HG03342 (cell line): ENCODE measurements around the gene SYNGAP1.
"Not testable (repeated sequence)": the region's sequence is repeated elsewhere in the genome, so short reads cannot be mapped to it uniquely, and the experiment has no call there.

Experiments used
- ATAC-seq: cut with Tn5 transposase; IDR thresholded peaks from one replicate; pipeline ENCODE4 v1.9.1; 2021; ENCODE audit warnings: mild to moderate bottlenecking, moderate library complexity; ENCODE audit not compliant: unreplicated experiment

SYNGAP1 gene

DNA sequence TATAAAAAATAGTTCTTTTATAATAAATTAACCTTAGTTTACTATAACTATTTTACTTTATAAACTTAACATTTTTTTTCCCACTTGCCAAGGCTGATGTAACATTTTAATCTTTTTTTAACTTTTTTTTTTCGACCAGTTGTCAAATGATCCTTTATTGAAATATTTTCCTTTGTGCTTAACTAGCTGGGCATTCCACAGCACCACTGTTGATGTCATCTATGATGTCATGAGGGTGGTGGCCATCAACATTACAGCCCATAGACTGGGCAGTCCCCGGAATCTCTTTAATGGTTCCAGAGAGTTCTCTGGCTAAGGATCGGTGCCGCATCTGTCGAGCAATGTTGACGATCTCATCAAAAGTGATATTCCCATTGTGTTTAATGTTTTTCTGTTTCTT is 20.0 kb upstream of the SYNGAP1 start:
- ATAC-seq = not testable (repeated sequence)

DNA sequence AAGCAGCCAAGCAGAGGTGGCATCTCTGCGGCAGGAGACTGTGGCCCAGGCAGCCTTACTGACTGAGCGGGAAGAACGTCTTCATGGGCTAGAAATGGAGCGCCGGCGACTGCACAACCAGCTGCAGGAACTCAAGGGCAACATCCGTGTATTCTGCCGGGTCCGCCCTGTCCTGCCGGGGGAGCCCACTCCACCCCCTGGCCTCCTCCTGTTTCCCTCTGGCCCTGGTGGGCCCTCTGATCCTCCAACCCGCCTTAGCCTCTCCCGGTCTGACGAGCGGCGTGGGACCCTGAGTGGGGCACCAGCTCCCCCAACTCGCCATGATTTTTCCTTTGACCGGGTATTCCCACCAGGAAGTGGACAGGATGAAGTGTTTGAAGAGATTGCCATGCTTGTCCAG is 15.0 kb upstream of the SYNGAP1 start:
- ATAC-seq = no peak

DNA sequence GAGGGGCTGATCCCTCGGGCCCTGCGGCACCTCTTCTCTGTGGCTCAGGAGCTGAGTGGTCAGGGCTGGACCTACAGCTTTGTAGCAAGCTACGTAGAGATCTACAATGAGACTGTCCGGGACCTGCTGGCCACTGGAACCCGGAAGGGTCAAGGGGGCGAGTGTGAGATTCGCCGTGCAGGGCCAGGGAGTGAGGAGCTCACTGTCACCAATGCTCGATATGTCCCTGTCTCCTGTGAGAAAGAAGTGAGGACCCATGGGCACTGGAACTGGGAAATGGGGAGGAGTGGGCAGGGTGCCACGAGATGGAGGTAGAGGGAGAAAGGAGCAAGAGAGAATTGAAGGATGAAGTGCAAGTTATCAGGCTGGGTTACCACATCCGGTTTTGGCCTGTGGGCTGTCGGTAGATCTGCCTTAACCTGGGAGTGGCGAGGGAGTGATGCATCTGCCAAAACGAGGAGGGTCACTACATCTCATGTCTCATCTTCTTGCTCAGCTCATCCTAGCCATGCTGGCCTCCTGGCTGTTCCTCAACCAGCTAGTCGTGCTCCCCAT is 14.4 kb upstream of the SYNGAP1 start:
- ATAC-seq = no peak

GRCh38 chr6:33406126-33406525 is 13.7 kb upstream of the SYNGAP1 start:
- no peak for ATAC-seq

DNA sequence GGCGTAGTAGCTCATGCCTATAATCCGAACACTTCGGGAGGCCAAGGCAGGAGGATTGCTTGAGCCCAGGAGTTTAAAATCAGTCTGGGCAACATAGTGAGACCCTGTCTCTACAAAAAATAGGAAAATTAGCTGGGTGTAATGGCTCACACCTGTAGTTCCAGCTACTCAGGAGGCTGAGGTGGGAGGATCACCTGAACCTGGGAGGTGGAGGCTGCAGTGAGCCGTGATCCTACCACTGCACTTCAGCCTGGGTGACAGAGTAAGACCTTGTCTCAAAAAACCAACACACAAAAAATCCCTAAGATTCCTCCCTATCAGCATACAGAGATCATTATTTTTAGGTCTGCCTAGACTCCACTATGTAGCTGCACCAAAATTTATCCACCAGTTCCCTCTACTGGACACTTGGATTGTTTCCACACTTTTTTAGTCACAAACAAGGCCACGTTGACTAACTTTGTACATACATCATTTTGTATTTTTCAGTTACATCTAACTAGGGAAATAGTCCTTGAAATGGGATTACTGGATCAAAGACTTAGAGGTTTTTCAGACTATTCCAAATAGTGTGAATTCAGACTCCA is 12.6 kb upstream of the SYNGAP1 start:
- ATAC-seq = no peak

DNA sequence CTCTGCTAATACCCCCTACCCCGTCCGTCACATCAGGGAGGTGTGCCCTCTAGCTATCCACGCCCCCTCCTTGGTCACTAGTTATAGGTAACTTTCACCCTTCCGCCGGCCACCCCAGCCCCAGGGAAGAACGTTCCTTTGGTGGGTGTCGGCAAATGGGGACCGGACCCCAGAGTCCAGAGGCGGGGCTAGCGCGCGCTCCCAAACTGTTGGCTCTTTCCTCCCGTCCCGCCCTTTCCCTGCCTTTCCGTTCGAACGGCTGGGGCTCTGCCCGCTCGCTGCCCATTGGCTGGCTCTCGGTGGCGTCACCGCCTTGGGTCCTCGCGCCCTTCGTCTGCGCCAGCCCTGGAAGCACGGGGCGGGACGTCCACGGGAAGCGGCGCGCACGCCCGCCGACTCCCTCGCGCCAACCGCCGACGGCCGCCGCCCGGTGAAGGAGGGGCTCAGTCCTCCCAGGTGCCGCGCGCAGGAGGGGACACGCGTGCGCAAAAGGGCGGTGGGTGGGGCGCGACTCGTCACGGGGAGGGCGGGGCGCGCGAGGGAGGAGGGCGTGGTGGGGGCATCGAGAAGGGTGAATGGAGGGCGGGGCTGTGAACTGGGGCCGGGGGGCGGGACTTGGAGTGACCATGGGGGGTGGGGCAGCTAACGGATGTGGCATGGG is 9.7 kb upstream of the SYNGAP1 start:
- ATAC-seq = peak; percentile 77

GRCh38 chr6:33410711-33411631 is 8.9 kb upstream of the SYNGAP1 start, which contains the start of gene PHF1:
PHF1 (plus strand) TSS chr6:33411014; CDS start chr6:33412264, 1,250 bp downstream.
- ATAC-seq = peak; percentile 37

DNA sequence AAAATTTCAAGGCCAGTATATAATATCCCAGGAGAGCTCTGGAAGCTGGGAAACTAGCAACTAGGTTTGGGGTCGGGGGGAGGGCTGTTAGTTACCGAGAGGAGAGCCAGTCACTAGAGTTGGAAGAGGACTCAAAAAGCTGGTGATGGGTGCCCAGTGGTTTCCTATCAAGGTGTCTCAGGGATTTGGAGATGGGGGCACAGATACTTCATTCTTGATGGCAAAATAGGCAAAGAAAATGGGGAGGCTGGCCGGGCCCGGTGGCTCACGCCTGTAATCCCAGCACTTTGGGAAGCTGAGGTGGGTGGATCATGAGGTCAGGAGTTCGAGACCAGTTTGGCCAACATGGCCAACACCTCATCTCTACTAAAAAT is 8.2 kb upstream of the SYNGAP1 start:
- ATAC-seq = no peak

DNA sequence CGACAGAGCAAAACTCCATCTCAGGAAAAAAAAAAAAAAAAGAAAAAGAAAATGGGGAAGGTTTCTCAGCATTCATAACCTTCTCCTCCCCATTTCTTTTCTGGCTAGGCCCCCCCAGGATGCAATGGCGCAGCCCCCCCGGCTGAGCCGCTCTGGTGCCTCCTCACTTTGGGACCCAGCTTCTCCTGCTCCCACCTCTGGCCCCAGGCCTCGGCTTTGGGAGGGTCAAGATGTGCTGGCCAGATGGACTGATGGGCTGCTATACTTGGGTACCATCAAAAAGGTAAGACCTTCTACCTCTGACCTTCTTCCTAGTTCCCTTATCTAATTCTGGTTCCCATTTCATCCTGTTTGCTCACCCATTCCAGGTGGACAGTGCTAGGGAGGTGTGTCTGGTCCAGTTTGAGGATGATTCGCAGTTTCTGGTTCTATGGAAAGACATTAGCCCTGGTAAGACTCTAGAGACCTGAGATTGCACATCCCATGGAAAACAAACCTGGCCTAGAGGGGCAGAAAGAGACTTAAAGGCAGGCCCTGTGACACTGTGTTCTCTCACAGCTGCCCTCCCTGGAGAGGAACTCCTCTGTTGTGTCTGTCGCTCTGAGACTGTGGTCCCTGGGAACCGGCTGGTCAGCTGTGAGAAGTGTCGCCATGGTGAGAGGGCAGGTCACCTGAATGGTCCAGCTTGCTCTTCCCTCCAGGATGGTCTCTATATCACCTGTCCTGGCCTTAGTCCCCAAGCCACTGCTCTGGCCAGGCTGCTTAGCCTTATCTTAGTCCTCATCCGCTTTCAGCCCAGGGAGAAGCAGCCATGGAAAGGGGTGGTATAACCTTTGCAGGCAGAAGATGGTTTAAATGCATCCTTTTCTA is 7.5 kb upstream of the SYNGAP1 start:
- no peak for ATAC-seq

GRCh38 chr6:33413241-33414120 is 6.4 kb upstream of the SYNGAP1 start:
- no peak for ATAC-seq

DNA sequence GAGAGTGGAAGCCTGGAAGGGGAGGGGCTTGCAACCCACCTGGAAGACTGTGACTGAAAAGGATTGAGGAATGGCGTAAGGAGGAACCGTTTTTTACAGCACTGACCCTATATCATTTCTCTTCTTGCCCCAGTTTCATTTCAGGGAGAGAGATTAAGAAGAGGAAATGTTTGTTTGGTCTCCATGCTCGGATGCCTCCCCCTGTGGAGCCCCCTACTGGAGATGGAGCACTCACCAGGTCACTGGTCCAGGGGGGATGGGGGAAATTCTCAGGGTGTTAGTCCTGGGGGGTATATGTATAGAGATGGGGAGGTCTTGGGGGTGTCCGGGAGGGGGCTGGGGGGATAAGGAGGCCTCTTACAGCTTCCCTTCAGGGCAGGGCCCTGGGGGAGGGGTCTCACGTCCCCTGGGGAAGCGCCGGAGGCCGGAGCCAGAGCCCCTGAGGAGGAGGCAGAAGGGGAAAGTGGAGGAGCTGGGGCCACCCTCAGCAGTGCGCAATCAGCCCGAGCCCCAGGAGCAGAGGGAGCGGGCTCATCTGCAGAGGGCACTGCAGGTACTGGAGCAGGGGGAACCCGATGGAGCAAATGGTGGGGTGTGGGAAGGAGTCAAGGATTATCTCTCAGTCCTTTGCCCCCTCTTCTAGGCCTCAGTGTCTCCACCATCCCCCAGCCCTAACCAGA is 5.1 kb upstream of the SYNGAP1 start:
- ATAC-seq = no peak

GRCh38 chr6:33415831-33416230 is 4.0 kb upstream of the SYNGAP1 start:
- ATAC-seq = no peak

DNA sequence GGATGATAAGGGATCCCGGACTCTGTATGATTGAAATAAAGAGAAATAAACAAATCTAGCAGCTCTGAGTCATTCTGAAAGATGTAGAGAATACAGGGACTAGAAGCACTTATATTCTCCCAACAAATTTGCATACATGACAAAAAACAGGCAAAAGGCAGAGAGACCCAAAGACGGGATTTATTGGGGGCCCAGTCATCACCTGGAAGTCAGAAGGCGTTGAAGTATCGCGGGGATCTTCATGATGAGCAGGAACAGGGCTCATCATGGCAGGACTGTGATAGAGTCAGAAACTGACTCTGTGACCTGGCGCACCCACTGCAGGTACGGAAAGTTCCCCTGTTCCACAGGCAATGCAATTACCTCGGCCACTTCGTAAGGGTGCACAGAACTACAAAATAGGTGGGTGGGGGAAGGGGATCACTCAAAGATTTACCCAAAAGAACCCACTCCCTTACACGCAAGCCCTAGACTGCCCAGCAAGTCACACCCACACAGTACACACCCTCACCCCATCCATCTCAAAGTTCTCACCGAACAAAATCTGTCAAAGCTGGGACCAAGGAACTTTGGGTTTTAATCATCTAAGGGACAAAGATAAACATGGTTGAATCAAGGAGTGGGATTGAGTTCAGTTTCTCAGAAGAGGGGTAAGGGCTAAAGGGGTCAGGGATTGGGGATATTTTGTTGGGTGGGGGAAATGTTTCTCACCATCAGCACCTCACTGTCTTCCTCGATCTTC is 3.3 kb upstream of the SYNGAP1 start:
- ATAC-seq = no peak

DNA sequence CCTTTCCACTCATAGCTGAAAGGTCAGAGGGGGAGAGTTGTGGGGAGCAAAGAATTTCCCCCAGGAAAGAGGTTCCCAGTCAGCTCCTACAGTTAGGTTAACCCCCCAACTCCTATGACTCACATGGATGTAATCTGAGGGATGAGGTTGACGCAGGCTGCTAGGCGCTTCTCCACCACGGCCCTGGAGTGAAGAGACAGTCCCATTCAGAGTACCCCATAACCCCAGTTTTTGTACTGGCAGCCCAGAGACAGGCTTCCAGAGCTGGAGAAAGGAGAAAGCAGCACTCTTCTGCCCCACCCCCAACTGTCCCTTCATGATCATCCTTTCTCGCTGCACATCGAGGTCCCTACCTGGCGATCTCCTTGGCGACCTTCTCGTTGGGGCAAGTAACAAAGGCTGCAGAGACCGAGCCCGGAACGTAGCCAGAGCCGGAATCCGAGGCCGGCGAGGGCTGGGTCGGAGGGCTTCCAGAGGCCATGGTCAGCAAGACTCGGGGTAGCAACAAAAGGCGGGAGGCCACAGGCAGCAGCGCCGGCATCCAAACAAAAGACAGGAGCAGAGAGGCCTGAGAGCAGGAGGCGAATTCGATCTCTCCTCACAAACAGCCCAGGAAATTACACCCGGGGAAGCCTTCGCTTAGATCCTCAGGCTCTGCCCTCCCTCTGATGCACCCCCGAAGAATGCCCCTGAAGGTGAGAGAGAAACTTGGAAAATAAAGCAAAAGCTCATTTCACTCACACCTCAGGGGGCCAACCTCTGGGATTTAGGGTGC is 2.5 kb upstream of the SYNGAP1 start:
- ATAC-seq = no peak

DNA sequence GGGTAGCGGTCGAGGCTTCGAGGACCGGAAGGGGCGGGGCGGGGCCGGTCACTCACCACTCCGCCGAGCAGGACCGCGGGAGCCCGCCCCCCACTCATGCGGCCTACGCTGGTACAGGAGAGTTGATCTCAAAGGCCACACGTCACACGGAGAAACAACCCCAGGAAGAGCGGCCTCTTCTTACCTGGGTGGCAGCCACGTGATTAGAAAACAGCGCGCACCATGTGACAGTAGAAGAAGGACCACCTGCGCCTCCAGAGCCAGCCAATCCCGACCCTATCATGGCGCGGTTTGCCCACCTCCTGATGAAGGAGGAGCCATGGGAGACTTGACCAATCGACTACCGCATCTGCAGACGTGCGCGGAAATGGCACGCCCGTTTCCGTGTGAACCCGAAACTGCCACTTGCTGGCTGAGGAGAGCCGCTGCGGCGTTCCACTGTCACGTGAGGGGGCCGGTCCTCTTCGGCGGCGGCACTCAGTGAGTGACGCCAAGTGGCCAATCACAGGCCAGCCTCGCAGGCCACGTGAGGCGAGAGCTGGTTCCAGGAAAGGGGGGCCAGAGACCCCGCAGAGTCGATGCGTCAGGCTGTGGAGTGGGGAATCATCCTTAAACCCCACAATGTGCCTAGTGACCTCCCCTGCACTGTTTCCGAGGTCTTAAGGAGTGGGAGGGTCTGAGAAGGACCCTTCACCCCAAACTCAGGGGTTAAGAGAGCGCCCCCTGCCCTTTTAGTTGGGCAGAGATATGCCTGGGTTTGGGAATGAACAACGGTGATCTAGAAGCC is 1.8 kb upstream of the SYNGAP1 start, which contains the start of gene CUTA:
Gene CUTA, minus strand, starts transcription at position 205 of the 787 bp plus-strand sequence. Its CDS starts 107 bp downstream, at position 98.
- ATAC-seq = peak; percentile 80

DNA sequence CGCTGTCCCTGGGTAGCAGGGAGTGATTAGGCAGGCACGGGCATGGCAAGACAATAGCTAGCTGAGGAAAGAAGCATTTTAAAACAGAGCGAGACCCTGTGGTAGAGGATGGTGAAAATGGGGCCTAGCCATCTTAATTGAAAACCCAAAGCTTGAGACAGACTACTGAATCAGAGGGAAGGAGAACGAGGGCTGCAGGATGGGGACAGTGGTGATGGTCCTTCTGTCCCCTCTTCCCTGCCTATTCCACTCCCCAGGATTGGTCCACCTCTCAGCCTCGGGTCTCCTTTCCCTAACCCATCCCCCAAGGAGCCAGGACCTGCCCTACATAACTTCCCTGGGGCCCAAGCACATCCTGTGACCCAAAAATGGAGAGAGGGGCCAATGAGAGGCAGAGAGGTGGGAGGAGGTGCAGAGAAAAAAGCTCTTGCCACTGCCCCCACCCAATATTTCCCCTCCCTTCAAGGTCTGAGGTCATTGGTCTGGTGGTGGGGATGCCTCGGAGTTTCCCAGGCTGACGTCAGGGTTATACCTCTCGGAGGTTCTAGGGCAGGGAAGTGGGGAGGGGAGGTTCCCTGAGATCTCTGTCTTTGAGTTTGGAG is 1.1 kb upstream of the SYNGAP1 start:
- no peak for ATAC-seq
